B cell (primary cell): ENCODE results near the gene PHF21A.

Source experiments
- CTCF ChIP-seq: fragments of 200-600 bp; IDR thresholded peaks from one replicate; pipeline ENCODE4 v1.8.0; 2022; ENCODE audit warnings: antibody characterized with exemption, mild to moderate bottlenecking
- EZH2 ChIP-seq: IDR thresholded peaks from 2 replicates; pipeline ENCODE4 v1.6.1; 2012; ENCODE audit warnings: borderline replicate concordance, low read depth, mild to moderate bottlenecking, moderate library complexity, low read length; ENCODE audit not compliant: insufficient read depth, poor library complexity, severe bottlenecking

- no peak for TF ChIP-seq CTCF
- no peak for TF ChIP-seq EZH2
Observed at GRCh38 chr11:46143049-46143806, 22.0 kb upstream of the PHF21A start.
